GM20000 (cell line): ENCODE measurements around the gene MRPL19.

Source experiments
- DNase-seq: peaks from one replicate; pipeline ENCODE4 v3.0.0; 2012; ENCODE audit warnings: low spot score
- TF ChIP-seq, protein P1 (sequence below): IDR thresholded peaks from 2 replicates; pipeline ENCODE4 v1.5.1; 2012; ENCODE audit warnings: mild to moderate bottlenecking, control low read depth; ENCODE audit errors: extremely low read depth, missing control alignments

MRPL19 gene

GRCh38 chr2:75604484-75604883 lies 42.1 kb upstream of the MRPL19 start:
- DNase-seq: no peak
- TF ChIP-seq, protein P1, sequence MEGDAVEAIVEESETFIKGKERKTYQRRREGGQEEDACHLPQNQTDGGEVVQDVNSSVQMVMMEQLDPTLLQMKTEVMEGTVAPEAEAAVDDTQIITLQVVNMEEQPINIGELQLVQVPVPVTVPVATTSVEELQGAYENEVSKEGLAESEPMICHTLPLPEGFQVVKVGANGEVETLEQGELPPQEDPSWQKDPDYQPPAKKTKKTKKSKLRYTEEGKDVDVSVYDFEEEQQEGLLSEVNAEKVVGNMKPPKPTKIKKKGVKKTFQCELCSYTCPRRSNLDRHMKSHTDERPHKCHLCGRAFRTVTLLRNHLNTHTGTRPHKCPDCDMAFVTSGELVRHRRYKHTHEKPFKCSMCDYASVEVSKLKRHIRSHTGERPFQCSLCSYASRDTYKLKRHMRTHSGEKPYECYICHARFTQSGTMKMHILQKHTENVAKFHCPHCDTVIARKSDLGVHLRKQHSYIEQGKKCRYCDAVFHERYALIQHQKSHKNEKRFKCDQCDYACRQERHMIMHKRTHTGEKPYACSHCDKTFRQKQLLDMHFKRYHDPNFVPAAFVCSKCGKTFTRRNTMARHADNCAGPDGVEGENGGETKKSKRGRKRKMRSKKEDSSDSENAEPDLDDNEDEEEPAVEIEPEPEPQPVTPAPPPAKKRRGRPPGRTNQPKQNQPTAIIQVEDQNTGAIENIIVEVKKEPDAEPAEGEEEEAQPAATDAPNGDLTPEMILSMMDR: no peak

GRCh38 chr2:75605770-75606529 lies 40.6 kb upstream of the MRPL19 start:
- TF ChIP-seq, protein P1: no peak
- no peak for DNase-seq

- TF ChIP-seq, protein P1: no peak
- no peak for DNase-seq
These were observed 39.7 kb upstream of the MRPL19 start for GRCh38 chr2:75606761-75607399.

DNA sequence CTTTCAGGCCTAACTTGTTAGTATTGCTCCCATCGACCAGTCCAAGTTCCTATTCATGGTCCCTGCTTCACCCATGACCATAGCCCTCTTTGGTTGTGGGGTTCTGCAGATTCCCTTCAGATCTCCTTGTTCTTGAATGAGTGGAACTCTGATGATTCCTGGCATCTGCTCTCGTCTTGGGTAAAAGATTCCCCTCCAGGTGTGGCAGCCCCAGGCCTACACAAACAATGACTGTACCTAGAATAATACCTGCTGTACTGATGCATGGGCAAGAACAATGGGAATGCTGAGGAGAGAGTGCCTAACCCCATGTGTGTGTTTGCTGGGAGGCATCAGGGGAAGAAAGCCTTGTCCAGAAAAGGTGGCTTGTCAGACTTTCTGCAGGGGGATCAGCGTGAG lies 39.2 kb upstream of the MRPL19 start:
- DNase-seq: no peak
- TF ChIP-seq, protein P1: no peak

DNA sequence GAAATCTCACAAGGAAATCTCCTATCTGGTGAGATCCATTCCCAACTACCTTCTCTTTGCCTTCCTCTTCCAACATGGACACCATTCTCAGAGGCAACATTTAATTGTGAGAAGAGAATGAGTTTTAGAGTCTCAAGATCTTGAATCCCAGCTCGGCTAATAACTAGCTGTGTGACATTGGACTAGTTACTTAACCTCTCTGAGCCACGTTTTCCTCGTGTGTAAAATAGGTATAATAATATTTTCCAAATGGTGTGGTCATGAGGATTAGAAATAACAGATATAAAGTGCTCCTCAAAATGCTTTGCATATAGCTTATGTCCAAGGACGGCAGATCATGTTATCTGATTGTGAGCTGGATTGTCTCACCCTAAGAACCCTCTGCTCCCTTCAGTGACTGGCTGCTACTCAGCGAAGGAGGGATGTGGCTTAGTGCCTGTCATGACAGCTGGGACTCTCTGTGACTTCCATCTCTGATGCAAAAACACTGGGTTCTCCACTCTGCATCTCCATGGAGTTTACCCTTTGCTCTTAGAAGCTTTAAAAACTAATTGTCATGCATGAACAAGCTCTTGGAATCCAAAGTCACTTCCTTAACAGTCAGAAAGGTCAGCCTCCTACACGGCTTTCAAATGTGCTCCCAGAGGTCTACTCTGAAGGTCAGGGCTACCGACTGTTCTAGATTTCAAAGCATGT lies 38.4 kb upstream of the MRPL19 start:
- TF ChIP-seq, protein P1: no peak
- DNase-seq: no peak

- peak; percentile 73 for DNase-seq
- TF ChIP-seq, protein P1: peak; percentile 97
These were observed 37.8 kb upstream of the MRPL19 start for GRCh38 chr2:75608684-75609333.
